Measurements from ENCODE around the gene SRI.

SRI gene

DNA sequence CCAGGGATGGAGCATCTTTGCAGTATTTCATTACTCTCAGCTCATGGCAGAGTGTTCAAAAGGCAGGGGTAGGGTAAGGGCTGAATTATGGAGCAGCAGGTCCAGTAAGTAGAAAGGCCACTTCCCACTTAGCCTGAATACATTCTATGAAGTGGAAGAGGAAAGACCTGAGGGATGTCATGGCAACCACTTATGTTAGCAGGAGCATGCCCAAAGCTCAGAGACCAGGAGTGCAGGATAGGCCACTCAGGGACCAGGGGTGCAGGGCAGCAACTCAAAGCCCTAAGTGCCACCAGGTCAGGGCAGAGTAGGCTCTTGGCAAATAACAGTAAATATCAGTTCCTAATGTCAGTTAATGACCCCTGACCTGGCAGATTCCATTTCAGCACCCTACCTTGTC, 3.6 kb downstream of the SRI start:
- DNase-seq (ENCODE audit: low read depth): no peak
- H3K4me3 ChIP-seq (ENCODE audit: low read depth, low read length): no peak overlapping the region
- TF ChIP-seq, protein P1, sequence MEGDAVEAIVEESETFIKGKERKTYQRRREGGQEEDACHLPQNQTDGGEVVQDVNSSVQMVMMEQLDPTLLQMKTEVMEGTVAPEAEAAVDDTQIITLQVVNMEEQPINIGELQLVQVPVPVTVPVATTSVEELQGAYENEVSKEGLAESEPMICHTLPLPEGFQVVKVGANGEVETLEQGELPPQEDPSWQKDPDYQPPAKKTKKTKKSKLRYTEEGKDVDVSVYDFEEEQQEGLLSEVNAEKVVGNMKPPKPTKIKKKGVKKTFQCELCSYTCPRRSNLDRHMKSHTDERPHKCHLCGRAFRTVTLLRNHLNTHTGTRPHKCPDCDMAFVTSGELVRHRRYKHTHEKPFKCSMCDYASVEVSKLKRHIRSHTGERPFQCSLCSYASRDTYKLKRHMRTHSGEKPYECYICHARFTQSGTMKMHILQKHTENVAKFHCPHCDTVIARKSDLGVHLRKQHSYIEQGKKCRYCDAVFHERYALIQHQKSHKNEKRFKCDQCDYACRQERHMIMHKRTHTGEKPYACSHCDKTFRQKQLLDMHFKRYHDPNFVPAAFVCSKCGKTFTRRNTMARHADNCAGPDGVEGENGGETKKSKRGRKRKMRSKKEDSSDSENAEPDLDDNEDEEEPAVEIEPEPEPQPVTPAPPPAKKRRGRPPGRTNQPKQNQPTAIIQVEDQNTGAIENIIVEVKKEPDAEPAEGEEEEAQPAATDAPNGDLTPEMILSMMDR (IDR thresholded peaks at IDR 0.05; ENCODE audit: control insufficient read depth, extremely low read depth, insufficient read depth): no peak

- TF ChIP-seq, protein P1 (IDR thresholded peaks at IDR 0.05; ENCODE audit: control insufficient read depth, extremely low read depth, insufficient read depth): no peak
- no peak overlapping the region for H3K4me3 ChIP-seq (ENCODE audit: low read depth, low read length)
- DNase-seq (ENCODE audit: low read depth): no peak
Measured at GRCh38 chr7:88215295-88215694, 4.5 kb downstream of the SRI start.

DNA sequence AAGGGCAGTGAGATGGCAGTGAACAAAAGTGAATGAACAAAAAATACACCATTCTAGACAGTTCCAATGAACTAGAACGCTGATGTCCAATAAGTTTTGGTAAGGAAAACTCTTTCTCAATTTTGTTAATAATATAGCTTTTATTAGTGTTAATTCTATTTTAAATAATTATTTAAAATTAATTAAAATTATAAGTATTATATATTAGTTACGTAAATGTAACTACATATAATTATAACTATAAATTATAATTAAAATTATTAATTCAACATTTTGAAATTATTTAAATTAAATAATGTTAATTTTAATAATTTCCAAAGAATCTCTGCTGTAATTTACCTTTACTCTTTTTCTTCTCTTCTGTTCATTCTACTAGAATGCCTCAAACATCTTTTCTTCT, 5.4 kb downstream of the SRI start:
- TF ChIP-seq, protein P1 (IDR thresholded peaks at IDR 0.05; ENCODE audit: control insufficient read depth, extremely low read depth, insufficient read depth): no peak
- no peak for DNase-seq (ENCODE audit: low read depth)
- no peak overlapping the region for H3K4me3 ChIP-seq (ENCODE audit: low read depth, low read length)

DNA sequence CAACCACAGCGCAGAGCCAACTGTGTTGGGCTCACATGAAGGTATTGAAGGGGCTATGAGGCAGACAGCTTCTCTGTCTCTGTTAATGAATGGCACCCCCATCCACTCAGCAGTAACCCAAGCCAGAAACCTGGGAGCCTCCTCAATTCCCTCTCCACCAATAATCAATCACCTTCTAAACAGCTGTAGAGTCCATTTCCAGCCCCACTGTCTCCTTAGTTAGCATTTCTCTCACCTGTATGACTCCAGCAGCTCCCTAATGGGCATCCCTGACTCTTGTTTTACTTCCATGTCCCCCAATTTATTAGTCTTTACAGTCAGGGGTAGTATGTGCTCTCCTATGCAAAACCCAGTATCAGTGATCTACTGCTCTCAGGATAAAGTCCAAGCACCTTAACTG, 6.9 kb downstream of the SRI start:
- TF ChIP-seq, protein P1 (IDR thresholded peaks at IDR 0.05; ENCODE audit: control insufficient read depth, extremely low read depth, insufficient read depth): no peak
- H3K4me3 ChIP-seq (ENCODE audit: low read depth, low read length): no peak overlapping the region
- no peak for DNase-seq (ENCODE audit: low read depth)

GRCh38 chr7:88208521-88208920, 11.3 kb downstream of the SRI start:
- TF ChIP-seq, protein P1 (IDR thresholded peaks at IDR 0.05; ENCODE audit: control insufficient read depth, extremely low read depth, insufficient read depth): no peak
- H3K4me3 ChIP-seq (ENCODE audit: low read depth, low read length): no peak overlapping the region
- DNase-seq (ENCODE audit: low read depth): no peak

GRCh38 chr7:88206254-88206653, 13.6 kb downstream of the SRI start:
- DNase-seq (ENCODE audit: low read depth): no peak
- no peak overlapping the region for H3K4me3 ChIP-seq (ENCODE audit: low read depth, low read length)
- TF ChIP-seq, protein P1 (IDR thresholded peaks at IDR 0.05; ENCODE audit: control insufficient read depth, extremely low read depth, insufficient read depth): no peak

- no peak for DNase-seq (ENCODE audit: low read depth)
- H3K4me3 ChIP-seq (ENCODE audit: low read depth, low read length): no peak overlapping the region
- TF ChIP-seq, protein P1 (IDR thresholded peaks at IDR 0.05; ENCODE audit: control insufficient read depth, extremely low read depth, insufficient read depth): no peak
Measured at GRCh38 chr7:88205179-88205578, 14.7 kb downstream of the SRI start.

Data from LNCaP clone FGC (cell line).